SK-N-SH (cell line): ENCODE measurements around the gene UTY. TPM values are rescaled to one million over a fixed set of nuclear protein-coding genes. Genes with fewer than 3 reads are reported as not detected.

Experiments used
- CTCF ChIA-PET: fragments of 300-600, 350-600 bp; formaldehyde crosslinking; extraction: SDS; loops from one replicate; lab custom pipeline; 2021; lab: Yijun Ruan, JAX
- POLR2A ChIA-PET: fragments of 350-600 bp; sonication (Branson Sonifier 250); formaldehyde crosslinking; extraction: SDS; loops from one replicate; lab custom pipeline; 2020; ENCODE audit warnings: antibody characterized with exemption, inconsistent platforms; lab: Yijun Ruan, JAX
- DNase-seq: peaks from one replicate; pipeline ENCODE4 v3.0.0; 2012
- H2AFZ ChIP-seq: fragments of 200-600 bp; sonication (generic); 2 replicates; pipeline ENCODE4 v1.8.1; 2016; ENCODE audit warnings: antibody characterized with exemption, mild to moderate bottlenecking, low read depth
- H3F3A ChIP-seq: fragments of 200-600 bp; sonication (generic); replicated peaks from 2 replicates; pipeline ENCODE3; 2016; ENCODE audit warnings: antibody characterized with exemption, mild to moderate bottlenecking; ENCODE audit not compliant: insufficient read depth
- H3K27ac ChIP-seq, 2 experiments: fragments of 200-500 bp in 1 of 2; fragments of 200-600 bp in 1 of 2; sonication (Bioruptor generic) in 1 of 2; sonication (generic), shearing (Covaris generic) in 1 of 2; 2 replicates each; pipeline versions ENCODE4 v1.5.1 to v1.6.1; 2014 to 2016; ENCODE audit warnings: low read depth in 2 of 2, inconsistent platforms in 1 of 2, low read length in 1 of 2, mild to moderate bottlenecking in 1 of 2, mixed read lengths in 1 of 2
- H3K27me3 ChIP-seq: fragments of 200-600 bp; sonication (generic), shearing (Covaris generic); 2 replicates; pipeline ENCODE4 v1.6.1; 2016; ENCODE audit warnings: mixed run types; ENCODE audit not compliant: insufficient read depth
- H3K36me3 ChIP-seq, 2 experiments: fragments of 200-500 bp in 1 of 2; fragments of 200-600 bp in 1 of 2; sonication (Bioruptor generic) in 1 of 2; sonication (generic) in 1 of 2; replicated peaks in 1 of 2; 2 replicates each; pipeline versions ENCODE3 to v1.5.1; 2014 to 2016; ENCODE audit warnings: low read length in 1 of 2, mild to moderate bottlenecking in 1 of 2; ENCODE audit not compliant: insufficient read depth in 2 of 2, control insufficient read depth in 1 of 2
- H3K4me1 ChIP-seq, 2 experiments: fragments of 200-500 bp in 1 of 2; fragments of 200-600 bp in 1 of 2; sonication (Bioruptor generic) in 1 of 2; sonication (generic), shearing (Covaris generic) in 1 of 2; 2 replicates each; pipeline versions ENCODE4 v1.5.1 to v1.6.1; 2014 to 2016; ENCODE audit warnings: low read depth in 1 of 2, low read length in 1 of 2, mixed run types in 1 of 2; ENCODE audit not compliant: insufficient read depth in 2 of 2, control insufficient read depth in 1 of 2
- H3K4me2 ChIP-seq: fragments of 200-600 bp; sonication (generic), shearing (Covaris generic); 2 replicates; pipeline ENCODE4 v1.6.1; 2017; ENCODE audit warnings: mixed run types
- H3K4me3 ChIP-seq, 2 experiments: fragments of 200-500 bp in 1 of 2; fragments of 200-600 bp in 1 of 2; sonication (Bioruptor generic) in 1 of 2; sonication (generic), shearing (Covaris generic) in 1 of 2; 2 replicates each; pipeline versions ENCODE4 v1.5.1 to v1.8.1; 2014 to 2016; ENCODE audit warnings: low read depth in 2 of 2, inconsistent platforms in 1 of 2, low read length in 1 of 2, mild to moderate bottlenecking in 1 of 2, mixed read lengths in 1 of 2, moderate library complexity in 1 of 2
- H3K79me2 ChIP-seq: fragments of 200-600 bp; sonication (generic); 2 replicates; pipeline ENCODE4 v1.8.1; 2017; ENCODE audit warnings: mild to moderate bottlenecking; ENCODE audit not compliant: insufficient read depth
- H3K9ac ChIP-seq: fragments of 200-600 bp; sonication (generic); 2 replicates; pipeline ENCODE4 v1.6.1; 2017; ENCODE audit warnings: mixed run types
- H3K9me2 ChIP-seq: fragments of 200-600 bp; sonication (generic); 2 replicates; pipeline ENCODE4 v1.6.1; 2017; ENCODE audit warnings: mixed run types
- H3K9me3 ChIP-seq: fragments of 200-600 bp; sonication (generic); 2 replicates; pipeline ENCODE4 v1.6.1; 2017; ENCODE audit warnings: mixed run types, mild to moderate bottlenecking, moderate library complexity
- H4K20me1 ChIP-seq: fragments of 200-600 bp; sonication (generic); 2 replicates; pipeline ENCODE4 v1.6.1; 2017; ENCODE audit warnings: mild to moderate bottlenecking, mixed run types; ENCODE audit not compliant: insufficient read depth
- CHD2 ChIP-seq: fragments of 150-350 bp; IDR thresholded peaks from 2 replicates; pipeline ENCODE4 v1.6.1; 2018; ENCODE audit warnings: low read length; ENCODE audit not compliant: partially characterized antibody
- ELF1 ChIP-seq: IDR thresholded peaks from 2 replicates; pipeline ENCODE4 v1.4.0; 2012
- GABPA ChIP-seq: IDR thresholded peaks from 2 replicates; pipeline ENCODE4 v1.4.0; 2012; ENCODE audit warnings: low read depth, mild to moderate bottlenecking
- MXI1 ChIP-seq: IDR thresholded peaks from 2 replicates; pipeline ENCODE4 v1.6.1; 2012; ENCODE audit warnings: mild to moderate bottlenecking, low read depth, low read length, improper control_type of control experiment
- NFIC ChIP-seq: IDR thresholded peaks from 2 replicates; pipeline ENCODE4 v1.4.0; 2012; ENCODE audit warnings: borderline replicate concordance
- RAD21 ChIP-seq: IDR thresholded peaks from 2 replicates; pipeline ENCODE4 v1.6.1; 2012; ENCODE audit warnings: mild to moderate bottlenecking, low read length
- RCOR1 ChIP-seq: fragments of 150-350 bp; IDR thresholded peaks from 2 replicates; pipeline ENCODE4 v1.6.1; 2017; ENCODE audit warnings: antibody characterized with exemption, low read length
- RFX5 ChIP-seq: IDR thresholded peaks from 2 replicates; pipeline ENCODE4 v1.6.1; 2012; ENCODE audit warnings: mild to moderate bottlenecking, improper control_type of control experiment, low read length
- SIN3A ChIP-seq: IDR thresholded peaks from 2 replicates; pipeline ENCODE4 v1.6.1; 2012; ENCODE audit warnings: low read depth, mild to moderate bottlenecking, low read length, moderate library complexity, borderline replicate concordance
- SMC3 ChIP-seq: IDR thresholded peaks from 2 replicates; pipeline ENCODE4 v1.6.1; 2012; ENCODE audit warnings: low read depth, low read length, improper control_type of control experiment
- TAF1 ChIP-seq: IDR thresholded peaks from 2 replicates; pipeline ENCODE4 v1.6.1; 2012; ENCODE audit warnings: low read depth, mild to moderate bottlenecking, low read length, moderate library complexity, borderline replicate concordance
- WGBS: methylation state at CpG from one replicate; pipeline ENCODE4 v1.1.6; 2017; ENCODE audit warnings: low lambda C conversion rate; 5-methylcytosine and 5-hydroxymethylcytosine counted together
- polyA plus RNA-seq, 3 experiments: library from polyadenylated mRNA; depleted of rRNA; stranded (reverse); fragments of >200 nt; gene quantifications; 2 replicates each; pipeline ENCODE4 v1.2.3, GENCODE V29; 2012
- TF ChIP-seq, protein P1 (sequence below): IDR thresholded peaks from 2 replicates; pipeline ENCODE4; 2012
- TF ChIP-seq, protein P2 (sequence below): fragments of 200-600 bp; sonication (generic); IDR thresholded peaks from 2 replicates; pipeline ENCODE4 v1.6.1; 2017; ENCODE audit warnings: antibody characterized with exemption, mild to moderate bottlenecking, moderate library complexity
- TF ChIP-seq, protein P3 (sequence below): IDR thresholded peaks from 2 replicates; pipeline ENCODE4 v1.4.0; 2012; ENCODE audit warnings: low read depth, borderline replicate concordance
- TF ChIP-seq, protein P4 (sequence below): fragments of 150-350 bp; IDR thresholded peaks from 2 replicates; pipeline ENCODE4 v1.6.1; 2017; ENCODE audit warnings: antibody characterized with exemption, low read length, low read depth, borderline replicate concordance

UTY gene
- polyA plus RNA-seq, 1 of the 3 experiments (the other 2 are of a cell fraction): not detected

DNA sequence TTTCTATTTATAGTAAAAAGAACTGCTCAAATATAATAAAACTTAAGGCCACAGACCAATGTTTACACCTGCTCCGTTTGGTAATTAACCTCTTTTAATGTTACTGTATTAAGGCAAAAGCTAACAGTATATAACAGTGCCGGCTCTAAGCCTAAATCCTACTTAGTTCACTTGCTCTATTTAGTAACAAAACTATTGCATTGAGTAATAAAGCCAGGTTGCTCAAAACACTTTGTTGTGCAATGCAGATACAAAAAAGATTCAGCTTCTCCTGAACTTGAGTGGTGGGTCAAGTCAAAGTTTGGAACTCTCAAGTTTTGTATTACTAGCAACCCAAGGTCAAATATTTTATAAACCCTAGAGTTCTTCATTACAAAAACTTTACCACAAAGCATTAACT, 116.2 kb downstream of the UTY start:
- TF ChIP-seq TAF1: no peak
- TF ChIP-seq CHD2: no peak
- no peak for TF ChIP-seq ELF1
- TF ChIP-seq, protein P1, sequence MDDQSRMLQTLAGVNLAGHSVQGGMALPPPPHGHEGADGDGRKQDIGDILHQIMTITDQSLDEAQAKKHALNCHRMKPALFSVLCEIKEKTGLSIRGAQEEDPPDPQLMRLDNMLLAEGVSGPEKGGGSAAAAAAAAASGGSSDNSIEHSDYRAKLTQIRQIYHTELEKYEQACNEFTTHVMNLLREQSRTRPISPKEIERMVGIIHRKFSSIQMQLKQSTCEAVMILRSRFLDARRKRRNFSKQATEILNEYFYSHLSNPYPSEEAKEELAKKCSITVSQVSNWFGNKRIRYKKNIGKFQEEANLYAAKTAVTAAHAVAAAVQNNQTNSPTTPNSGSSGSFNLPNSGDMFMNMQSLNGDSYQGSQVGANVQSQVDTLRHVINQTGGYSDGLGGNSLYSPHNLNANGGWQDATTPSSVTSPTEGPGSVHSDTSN: no peak
- TF ChIP-seq SIN3A: no peak
- TF ChIP-seq GABPA: no peak
- TF ChIP-seq NFIC: no peak
- no peaks in the 10 kb centered on the region for H3K79me2 ChIP-seq
- ChIA-PET CTCF (no interaction called here), POLR2A (no interaction called here)
- no CpG with 5 or more reads among the region's 2 CpGs for WGBS
- no peak overlapping the region for H3K4me2 ChIP-seq
- no peaks in the 10 kb centered on the region for H3K27me3 ChIP-seq
- H3K27ac ChIP-seq: no peak overlapping the region
- no peak overlapping the region for H3K4me3 ChIP-seq
- no peaks in the 10 kb centered on the region for H3K9me2 ChIP-seq
- H2AFZ ChIP-seq: no peak overlapping the region
- no peak for DNase-seq
- no peak overlapping the region for H3K9ac ChIP-seq
- no peaks in the 10 kb centered on the region for H3F3A ChIP-seq
- no peaks in the 10 kb centered on the region for H4K20me1 ChIP-seq
- no peaks in the 10 kb centered on the region for H3K9me3 ChIP-seq
- no peaks in the 10 kb centered on the region for H3K36me3 ChIP-seq
- no peaks in the 10 kb centered on the region for H3K4me1 ChIP-seq

DNA sequence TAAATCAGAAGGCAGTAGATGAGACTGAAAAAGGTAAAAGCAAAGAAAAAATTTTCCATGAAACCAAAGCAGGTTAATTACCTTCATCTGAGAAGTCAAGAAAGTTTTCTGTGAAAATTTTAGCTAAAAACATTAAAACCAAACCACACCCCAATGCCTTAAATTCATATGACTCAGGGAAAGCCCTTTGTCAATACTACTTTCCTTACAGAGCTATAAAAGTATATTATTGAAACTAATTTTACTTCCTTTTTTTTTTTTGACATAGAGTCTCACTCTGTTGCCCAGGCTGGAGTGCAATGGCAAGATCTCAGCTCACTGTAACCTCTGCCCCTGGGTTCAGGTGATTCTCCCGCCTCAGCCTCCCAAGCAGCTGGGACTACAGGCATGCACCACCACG, 117.2 kb downstream of the UTY start:
- H3K27ac ChIP-seq: no peak overlapping the region
- no peaks in the 10 kb centered on the region for H3K36me3 ChIP-seq
- no peak overlapping the region for H3K4me3 ChIP-seq
- TF ChIP-seq ELF1 (no peak), SMC3 (no peak), RCOR1 (no peak), RAD21 (no peak), TAF1 (no peak), RFX5 (no peak), MXI1 (no peak), SIN3A (no peak)
- TF ChIP-seq, protein P2, sequence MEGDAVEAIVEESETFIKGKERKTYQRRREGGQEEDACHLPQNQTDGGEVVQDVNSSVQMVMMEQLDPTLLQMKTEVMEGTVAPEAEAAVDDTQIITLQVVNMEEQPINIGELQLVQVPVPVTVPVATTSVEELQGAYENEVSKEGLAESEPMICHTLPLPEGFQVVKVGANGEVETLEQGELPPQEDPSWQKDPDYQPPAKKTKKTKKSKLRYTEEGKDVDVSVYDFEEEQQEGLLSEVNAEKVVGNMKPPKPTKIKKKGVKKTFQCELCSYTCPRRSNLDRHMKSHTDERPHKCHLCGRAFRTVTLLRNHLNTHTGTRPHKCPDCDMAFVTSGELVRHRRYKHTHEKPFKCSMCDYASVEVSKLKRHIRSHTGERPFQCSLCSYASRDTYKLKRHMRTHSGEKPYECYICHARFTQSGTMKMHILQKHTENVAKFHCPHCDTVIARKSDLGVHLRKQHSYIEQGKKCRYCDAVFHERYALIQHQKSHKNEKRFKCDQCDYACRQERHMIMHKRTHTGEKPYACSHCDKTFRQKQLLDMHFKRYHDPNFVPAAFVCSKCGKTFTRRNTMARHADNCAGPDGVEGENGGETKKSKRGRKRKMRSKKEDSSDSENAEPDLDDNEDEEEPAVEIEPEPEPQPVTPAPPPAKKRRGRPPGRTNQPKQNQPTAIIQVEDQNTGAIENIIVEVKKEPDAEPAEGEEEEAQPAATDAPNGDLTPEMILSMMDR: no peak
- TF ChIP-seq, protein P3, sequence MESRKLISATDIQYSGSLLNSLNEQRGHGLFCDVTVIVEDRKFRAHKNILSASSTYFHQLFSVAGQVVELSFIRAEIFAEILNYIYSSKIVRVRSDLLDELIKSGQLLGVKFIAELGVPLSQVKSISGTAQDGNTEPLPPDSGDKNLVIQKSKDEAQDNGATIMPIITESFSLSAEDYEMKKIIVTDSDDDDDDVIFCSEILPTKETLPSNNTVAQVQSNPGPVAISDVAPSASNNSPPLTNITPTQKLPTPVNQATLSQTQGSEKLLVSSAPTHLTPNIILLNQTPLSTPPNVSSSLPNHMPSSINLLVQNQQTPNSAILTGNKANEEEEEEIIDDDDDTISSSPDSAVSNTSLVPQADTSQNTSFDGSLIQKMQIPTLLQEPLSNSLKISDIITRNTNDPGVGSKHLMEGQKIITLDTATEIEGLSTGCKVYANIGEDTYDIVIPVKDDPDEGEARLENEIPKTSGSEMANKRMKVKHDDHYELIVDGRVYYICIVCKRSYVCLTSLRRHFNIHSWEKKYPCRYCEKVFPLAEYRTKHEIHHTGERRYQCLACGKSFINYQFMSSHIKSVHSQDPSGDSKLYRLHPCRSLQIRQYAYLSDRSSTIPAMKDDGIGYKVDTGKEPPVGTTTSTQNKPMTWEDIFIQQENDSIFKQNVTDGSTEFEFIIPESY: no peak
- TF ChIP-seq, protein P4, sequence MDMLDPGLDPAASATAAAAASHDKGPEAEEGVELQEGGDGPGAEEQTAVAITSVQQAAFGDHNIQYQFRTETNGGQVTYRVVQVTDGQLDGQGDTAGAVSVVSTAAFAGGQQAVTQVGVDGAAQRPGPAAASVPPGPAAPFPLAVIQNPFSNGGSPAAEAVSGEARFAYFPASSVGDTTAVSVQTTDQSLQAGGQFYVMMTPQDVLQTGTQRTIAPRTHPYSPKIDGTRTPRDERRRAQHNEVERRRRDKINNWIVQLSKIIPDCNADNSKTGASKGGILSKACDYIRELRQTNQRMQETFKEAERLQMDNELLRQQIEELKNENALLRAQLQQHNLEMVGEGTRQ: no peak
- no peak overlapping the region for H2AFZ ChIP-seq
- no peak overlapping the region for H3K4me2 ChIP-seq
- no peaks in the 10 kb centered on the region for H3K4me1 ChIP-seq
- no peaks in the 10 kb centered on the region for H3F3A ChIP-seq
- H3K9me2 ChIP-seq: no peaks in the 10 kb centered on the region
- H3K27me3 ChIP-seq: no peaks in the 10 kb centered on the region
- POLR2A ChIA-PET: no interaction called here
- H3K9ac ChIP-seq: no peak overlapping the region
- DNase-seq: no peak
- H3K79me2 ChIP-seq: no peaks in the 10 kb centered on the region
- no CpG with 5 or more reads among the region's 2 CpGs for WGBS
- CTCF ChIA-PET: no interaction called here
- H3K9me3 ChIP-seq: no peaks in the 10 kb centered on the region
- no peaks in the 10 kb centered on the region for H4K20me1 ChIP-seq
